HepG2 (cell line): Measurements from ENCODE around the gene KCTD13. TPM values are rescaled to one million over a fixed set of nuclear protein-coding genes. Genes with fewer than 3 reads are reported as not detected.
A peak's percentile ranks its signal among the peaks of the same experiment; 100 is the strongest.

Source experiments
- EZH2 ChIP-seq: conservative IDR thresholded peaks from 2 replicates; pipeline ENCODE4 v1.6.1; 2012; ENCODE audit warnings: mild to moderate bottlenecking, low read depth, low read length, moderate library complexity
- FOXM1 ChIP-seq: sonication (generic); formaldehyde crosslinking; IDR thresholded peaks from 2 replicates; pipeline ENCODE4 v1.5.0; 2020; ENCODE audit warnings: missing genetic modification reagents
- HOXA3 ChIP-seq: sonication (generic); formaldehyde crosslinking; IDR thresholded peaks from 2 replicates; pipeline ENCODE4 v1.5.0; 2020; ENCODE audit warnings: missing genetic modification reagents
- KDM6A ChIP-seq: IDR thresholded peaks from 2 replicates; pipeline ENCODE4 v1.6.1; 2016; ENCODE audit warnings: low read depth
- NCOA1 ChIP-seq: sonication (generic); formaldehyde crosslinking; IDR thresholded peaks from 2 replicates; pipeline ENCODE4 v1.9.0; 2021; ENCODE audit warnings: missing genetic modification reagents
- PAWR ChIP-seq: sonication (generic); formaldehyde crosslinking; IDR thresholded peaks from 2 replicates; pipeline ENCODE4 v1.4.0; 2020; ENCODE audit warnings: missing genetic modification reagents, mild to moderate bottlenecking, borderline replicate concordance
- ZNF281 ChIP-seq: sonication (generic); formaldehyde crosslinking; IDR thresholded peaks from 2 replicates; pipeline ENCODE4 v1.4.0; 2020; ENCODE audit warnings: missing genetic modification reagents, borderline replicate concordance
- ZNF451 ChIP-seq: sonication (generic); formaldehyde crosslinking; IDR thresholded peaks from 2 replicates; pipeline ENCODE4 v1.5.0; 2020; ENCODE audit warnings: mild to moderate bottlenecking, missing genetic modification reagents
- ZNF629 ChIP-seq: sonication (generic); formaldehyde crosslinking; conservative IDR thresholded peaks from 2 replicates; pipeline ENCODE4 v1.5.0; 2020; ENCODE audit warnings: missing genetic modification reagents
- polyA plus RNA-seq, 8 experiments: library from polyadenylated mRNA; depleted of rRNA in 3 of 8; stranded (reverse) in 7 of 8; unstranded in 1 of 8; fragments of >200 nt; fragmentation: Illumina TruSeq in 4 of 8; extraction: Trizol in 4 of 8; gene quantifications; 2 replicates each; pipeline versions ENCODE4 v1.2.1 to v1.2.3, GENCODE V29; 2011 to 2016; ENCODE audit warnings: low read depth in 4 of 8, missing spikeins in 1 of 8, mixed read lengths in 1 of 8; ENCODE audit not compliant: insufficient read depth in 1 of 8
- total RNA-seq, 5 experiments: library from RNA; depleted of rRNA; stranded (reverse); fragments of >200 nt; fragmentation: Illumina TruSeq; extraction: Trizol; gene quantifications; 2 replicates each; pipeline ENCODE4 v1.2.3, GENCODE V29; 2016; ENCODE audit warnings: low read depth in 1 of 5
- TF ChIP-seq, protein P1 (sequence below): sonication (generic); formaldehyde crosslinking; IDR thresholded peaks from 2 replicates; pipeline ENCODE4 v1.4.0; 2020; ENCODE audit warnings: missing genetic modification reagents
- TF ChIP-seq, protein P2 (sequence below): sonication (generic); formaldehyde crosslinking; IDR thresholded peaks from one replicate; pipeline ENCODE4 v1.5.1; 2020; ENCODE audit warnings: mild to moderate bottlenecking, missing genetic modification reagents; ENCODE audit errors: not compliant biosample characterization
- TF ChIP-seq, protein P3 (sequence below): sonication (generic); formaldehyde crosslinking; IDR thresholded peaks from 2 replicates; pipeline ENCODE4 v1.4.0; 2020; ENCODE audit warnings: missing genetic modification reagents, mild to moderate bottlenecking, borderline replicate concordance

KCTD13 gene
- total and polyA plus RNA-seq, 2 of the 13 experiments (the other 11 are each of a cell fraction or from before 2014, with no cell fraction given) = 6.3 to 14.7 TPM

DNA sequence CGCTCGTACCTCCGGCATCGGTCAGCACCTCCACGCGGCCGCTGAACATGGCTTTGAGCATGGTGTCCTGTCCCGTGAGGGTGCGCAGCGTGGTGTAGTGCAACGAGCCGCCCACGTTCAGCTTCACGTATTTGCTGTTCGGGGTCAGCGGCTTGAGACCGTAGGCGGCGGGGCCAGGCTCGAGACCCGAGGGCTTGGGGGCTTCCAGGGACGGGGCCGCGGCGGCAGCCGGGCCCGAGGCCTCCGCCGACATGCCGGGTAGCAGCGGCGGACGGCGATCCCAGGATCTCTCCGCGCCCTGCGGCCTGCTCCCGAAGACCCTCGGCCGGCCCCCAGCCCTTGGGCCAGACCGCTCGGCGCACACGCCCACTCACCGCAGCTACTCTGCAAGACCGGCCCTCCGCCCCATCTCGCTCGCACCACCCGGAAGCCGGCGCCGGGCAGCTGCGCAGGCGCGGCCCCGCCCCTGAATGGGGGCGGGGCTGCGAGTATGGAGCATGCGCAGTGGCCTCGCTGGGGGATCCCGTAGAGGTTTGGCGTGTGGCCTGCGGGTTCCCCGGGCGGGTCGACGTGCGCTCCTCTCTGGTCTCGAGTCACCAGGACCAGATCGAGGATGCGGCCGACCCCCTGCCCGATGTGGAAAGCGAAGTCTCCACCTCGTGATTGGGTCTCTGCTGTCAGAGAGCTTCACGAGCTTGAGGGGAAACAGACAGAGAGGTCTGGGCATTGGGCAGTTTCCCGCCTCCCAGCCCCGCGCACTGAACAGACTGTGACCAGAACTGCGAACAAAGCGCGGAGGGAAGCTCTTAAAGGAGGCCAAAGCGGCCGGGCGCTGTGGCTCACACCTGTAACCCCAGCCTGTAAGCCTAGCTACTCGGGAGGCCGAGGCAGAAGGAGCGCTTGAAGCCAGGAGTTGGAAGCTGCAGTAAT lies at the start of gene KCTD13 (continued):
- no peak for TF ChIP-seq PAWR (CRISPR knock-in tag)
- no peak for TF ChIP-seq ZNF629 (CRISPR knock-in tag)
- TF ChIP-seq, protein P1, sequence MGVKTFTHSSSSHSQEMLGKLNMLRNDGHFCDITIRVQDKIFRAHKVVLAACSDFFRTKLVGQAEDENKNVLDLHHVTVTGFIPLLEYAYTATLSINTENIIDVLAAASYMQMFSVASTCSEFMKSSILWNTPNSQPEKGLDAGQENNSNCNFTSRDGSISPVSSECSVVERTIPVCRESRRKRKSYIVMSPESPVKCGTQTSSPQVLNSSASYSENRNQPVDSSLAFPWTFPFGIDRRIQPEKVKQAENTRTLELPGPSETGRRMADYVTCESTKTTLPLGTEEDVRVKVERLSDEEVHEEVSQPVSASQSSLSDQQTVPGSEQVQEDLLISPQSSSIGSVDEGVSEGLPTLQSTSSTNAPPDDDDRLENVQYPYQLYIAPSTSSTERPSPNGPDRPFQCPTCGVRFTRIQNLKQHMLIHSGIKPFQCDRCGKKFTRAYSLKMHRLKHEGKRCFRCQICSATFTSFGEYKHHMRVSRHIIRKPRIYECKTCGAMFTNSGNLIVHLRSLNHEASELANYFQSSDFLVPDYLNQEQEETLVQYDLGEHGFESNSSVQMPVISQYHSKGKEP (CRISPR knock-in tag) = peak; percentile 46; the same call in 1 of the 2 replicates
- TF ChIP-seq EZH2 = no peak
- TF ChIP-seq HOXA3 (CRISPR knock-in tag) = peak; percentile 66
- TF ChIP-seq FOXM1 (CRISPR knock-in tag) = no peak
- 0 out of 2 replicates have a peak, but pooled peaks have one; percentile 26 for TF ChIP-seq KDM6A
- TF ChIP-seq, protein P2, sequence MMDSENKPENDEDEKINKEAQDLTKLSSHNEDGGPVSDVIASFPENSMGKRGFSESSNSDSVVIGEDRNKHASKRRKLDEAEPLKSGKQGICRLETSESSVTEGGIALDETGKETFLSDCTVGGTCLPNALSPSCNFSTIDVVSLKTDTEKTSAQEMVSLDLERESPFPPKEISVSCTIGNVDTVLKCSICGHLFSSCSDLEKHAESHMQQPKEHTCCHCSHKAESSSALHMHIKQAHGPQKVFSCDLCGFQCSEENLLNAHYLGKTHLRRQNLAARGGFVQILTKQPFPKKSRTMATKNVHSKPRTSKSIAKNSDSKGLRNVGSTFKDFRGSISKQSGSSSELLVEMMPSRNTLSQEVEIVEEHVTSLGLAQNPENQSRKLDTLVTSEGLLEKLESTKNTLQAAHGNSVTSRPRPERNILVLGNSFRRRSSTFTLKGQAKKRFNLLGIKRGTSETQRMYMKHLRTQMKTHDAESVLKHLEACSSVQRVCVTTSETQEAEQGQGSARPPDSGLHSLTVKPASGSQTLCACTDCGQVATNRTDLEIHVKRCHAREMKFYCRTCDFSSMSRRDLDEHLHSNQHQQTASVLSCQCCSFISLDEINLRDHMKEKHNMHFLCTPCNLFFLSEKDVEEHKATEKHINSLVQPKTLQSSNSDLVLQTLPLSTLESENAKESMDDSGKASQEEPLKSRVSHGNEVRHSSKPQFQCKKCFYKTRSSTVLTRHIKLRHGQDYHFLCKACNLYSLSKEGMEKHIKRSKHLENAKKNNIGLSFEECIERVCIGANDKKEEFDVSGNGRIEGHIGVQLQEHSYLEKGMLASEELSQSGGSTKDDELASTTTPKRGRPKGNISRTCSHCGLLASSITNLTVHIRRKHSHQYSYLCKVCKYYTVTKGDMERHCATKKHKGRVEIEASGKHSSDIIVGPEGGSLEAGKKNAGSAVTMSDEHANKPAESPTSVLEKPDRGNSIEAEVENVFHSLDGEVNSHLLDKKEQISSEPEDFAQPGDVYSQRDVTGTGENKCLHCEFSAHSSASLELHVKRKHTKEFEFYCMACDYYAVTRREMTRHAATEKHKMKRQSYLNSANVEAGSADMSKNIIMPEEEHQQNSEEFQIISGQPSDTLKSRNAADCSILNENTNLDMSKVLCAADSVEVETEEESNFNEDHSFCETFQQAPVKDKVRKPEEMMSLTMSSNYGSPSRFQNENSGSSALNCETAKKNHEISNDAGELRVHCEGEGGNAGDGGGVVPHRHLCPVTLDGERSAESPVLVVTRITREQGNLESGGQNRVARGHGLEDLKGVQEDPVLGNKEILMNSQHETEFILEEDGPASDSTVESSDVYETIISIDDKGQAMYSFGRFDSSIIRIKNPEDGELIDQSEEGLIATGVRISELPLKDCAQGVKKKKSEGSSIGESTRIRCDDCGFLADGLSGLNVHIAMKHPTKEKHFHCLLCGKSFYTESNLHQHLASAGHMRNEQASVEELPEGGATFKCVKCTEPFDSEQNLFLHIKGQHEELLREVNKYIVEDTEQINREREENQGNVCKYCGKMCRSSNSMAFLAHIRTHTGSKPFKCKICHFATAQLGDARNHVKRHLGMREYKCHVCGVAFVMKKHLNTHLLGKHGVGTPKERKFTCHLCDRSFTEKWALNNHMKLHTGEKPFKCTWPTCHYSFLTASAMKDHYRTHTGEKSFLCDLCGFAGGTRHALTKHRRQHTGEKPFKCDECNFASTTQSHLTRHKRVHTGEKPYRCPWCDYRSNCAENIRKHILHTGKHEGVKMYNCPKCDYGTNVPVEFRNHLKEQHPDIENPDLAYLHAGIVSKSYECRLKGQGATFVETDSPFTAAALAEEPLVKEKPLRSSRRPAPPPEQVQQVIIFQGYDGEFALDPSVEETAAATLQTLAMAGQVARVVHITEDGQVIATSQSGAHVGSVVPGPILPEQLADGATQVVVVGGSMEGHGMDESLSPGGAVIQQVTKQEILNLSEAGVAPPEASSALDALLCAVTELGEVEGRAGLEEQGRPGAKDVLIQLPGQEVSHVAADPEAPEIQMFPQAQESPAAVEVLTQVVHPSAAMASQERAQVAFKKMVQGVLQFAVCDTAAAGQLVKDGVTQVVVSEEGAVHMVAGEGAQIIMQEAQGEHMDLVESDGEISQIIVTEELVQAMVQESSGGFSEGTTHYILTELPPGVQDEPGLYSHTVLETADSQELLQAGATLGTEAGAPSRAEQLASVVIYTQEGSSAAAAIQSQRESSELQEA (CRISPR knock-in tag) = peak; percentile 57
- peak; percentile 26; the same call in 1 of the 2 replicates for TF ChIP-seq ZNF451 (CRISPR knock-in tag)
- peak; percentile 50; the same call in 1 of the 2 replicates for TF ChIP-seq ZNF281 (CRISPR knock-in tag)
- no peak for TF ChIP-seq NCOA1
- TF ChIP-seq, protein P3, sequence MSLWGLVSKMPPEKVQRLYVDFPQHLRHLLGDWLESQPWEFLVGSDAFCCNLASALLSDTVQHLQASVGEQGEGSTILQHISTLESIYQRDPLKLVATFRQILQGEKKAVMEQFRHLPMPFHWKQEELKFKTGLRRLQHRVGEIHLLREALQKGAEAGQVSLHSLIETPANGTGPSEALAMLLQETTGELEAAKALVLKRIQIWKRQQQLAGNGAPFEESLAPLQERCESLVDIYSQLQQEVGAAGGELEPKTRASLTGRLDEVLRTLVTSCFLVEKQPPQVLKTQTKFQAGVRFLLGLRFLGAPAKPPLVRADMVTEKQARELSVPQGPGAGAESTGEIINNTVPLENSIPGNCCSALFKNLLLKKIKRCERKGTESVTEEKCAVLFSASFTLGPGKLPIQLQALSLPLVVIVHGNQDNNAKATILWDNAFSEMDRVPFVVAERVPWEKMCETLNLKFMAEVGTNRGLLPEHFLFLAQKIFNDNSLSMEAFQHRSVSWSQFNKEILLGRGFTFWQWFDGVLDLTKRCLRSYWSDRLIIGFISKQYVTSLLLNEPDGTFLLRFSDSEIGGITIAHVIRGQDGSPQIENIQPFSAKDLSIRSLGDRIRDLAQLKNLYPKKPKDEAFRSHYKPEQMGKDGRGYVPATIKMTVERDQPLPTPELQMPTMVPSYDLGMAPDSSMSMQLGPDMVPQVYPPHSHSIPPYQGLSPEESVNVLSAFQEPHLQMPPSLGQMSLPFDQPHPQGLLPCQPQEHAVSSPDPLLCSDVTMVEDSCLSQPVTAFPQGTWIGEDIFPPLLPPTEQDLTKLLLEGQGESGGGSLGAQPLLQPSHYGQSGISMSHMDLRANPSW (CRISPR knock-in tag) = peak; percentile 79; the same call in 1 of the 2 replicates
